Activated T-helper 1 cell treated with anti-CD3 and anti-CD28 coated beads, Interleukin-12 subunit alpha, Interleukin-12 subunit beta, Interleukin-2, Interleukin-4 antibody, amounts not matched to agents 30 ng/mL and 10 ng/mL and 1 ng/mL, durations not matched to agents 14 hours and 24 hours and 36 hours (primary cell): ENCODE results near the gene CTDSP1. TPM values are rescaled to one million over a fixed set of nuclear protein-coding genes. Genes with fewer than 3 reads are reported as not detected.

ENCODE experiments used
- DNase-seq: peaks from one replicate; pipeline ENCODE4 v3.0.0; 2021; ENCODE audit warnings: low spot score
- H3K27ac Mint-ChIP-seq: one replicate; pipeline ENCODE4 v1.8.0; 2021; ENCODE audit warnings: mild to moderate bottlenecking, mixed read lengths
- H3K27me3 Mint-ChIP-seq: one replicate; pipeline ENCODE4 v1.8.0; 2022; ENCODE audit warnings: mild to moderate bottlenecking, moderate library complexity, mixed read lengths; ENCODE audit not compliant: insufficient read depth
- H3K36me3 Mint-ChIP-seq: one replicate; pipeline ENCODE4 v1.8.0; 2021; ENCODE audit warnings: low read depth, mixed read lengths
- H3K4me1 Mint-ChIP-seq: one replicate; pipeline ENCODE4 v1.8.0; 2021; ENCODE audit warnings: low read depth, mixed read lengths
- H3K4me3 Mint-ChIP-seq: one replicate; pipeline ENCODE4 v1.8.0; 2021; ENCODE audit warnings: mild to moderate bottlenecking, moderate library complexity, mixed read lengths
- H3K9me3 Mint-ChIP-seq: one replicate; pipeline ENCODE4 v1.8.0; 2021; ENCODE audit warnings: mixed read lengths
- intact Hi-C: fragments of 100-400 bp; cut with micrococcal nuclease; formaldehyde crosslinking; loops from one replicate; pipeline ENCODE4 v1.15.1; 2024
- total RNA-seq: library from RNA; stranded (reverse); gene quantifications from 2 replicates; pipeline ENCODE4 v1.2.3, GENCODE V29; 2022

The CTDSP1 gene
- total RNA-seq, 1 donor from 2014 or later = 106 TPM

- H3K4me3 Mint-ChIP-seq = peak overlapping the region; percentile 94
- H3K9me3 Mint-ChIP-seq = no peaks in the 10 kb centered on the region
- H3K27me3 Mint-ChIP-seq = peaks cover 3% of the 10 kb centered on the region
- no peaks in the 10 kb centered on the region for H3K36me3 Mint-ChIP-seq
- peak overlapping the region; percentile 98 for H3K27ac Mint-ChIP-seq
- intact Hi-C loops = loop anchor here (1.0 to 10.0 kb wide), 14 partner anchors 9 to 990 kb away; partner anchors contain the start of genes AAMP, BCS1L, CNOT9 and CNPPD1
- H3K4me1 Mint-ChIP-seq = peaks cover 40% of the 10 kb centered on the region
- DNase-seq = peak; percentile 69
Measured at GRCh38 chr2:218396688-218397462, 2.8 kb upstream of the CTDSP1 start.

GRCh38 chr2:218397463-218397819, 2.2 kb upstream of the CTDSP1 start:
- DNase-seq = no peak
- Mint-ChIP-seq H3K4me3 (peak overlapping the region; percentile 94), H3K4me1 (peaks cover 40% of the 10 kb centered on the region), H3K27ac (peak overlapping the region; percentile 98), H3K9me3 (no peaks in the 10 kb centered on the region), H3K36me3 (peaks cover 3% of the 10 kb centered on the region), H3K27me3 (peaks cover 3% of the 10 kb centered on the region)
- intact Hi-C loops = loop anchor here (2.0 to 10.0 kb wide), 7 partner anchors 75 to 990 kb away; partner anchors contain the start of genes CNPPD1, DNAJB2, DNPEP and RETREG2

GRCh38 chr2:218397820-218398436, 1.7 kb upstream of the CTDSP1 start:
- Mint-ChIP-seq H3K9me3 (no peaks in the 10 kb centered on the region), H3K36me3 (peaks cover 5% of the 10 kb centered on the region), H3K27ac (peak overlapping the region; percentile 98), H3K4me1 (peaks cover 40% of the 10 kb centered on the region), H3K27me3 (peaks cover 3% of the 10 kb centered on the region), H3K4me3 (peak overlapping the region; percentile 94)
- intact Hi-C loops = loop anchor here (2.0 to 10.0 kb wide), 9 partner anchors 75 to 989 kb away; partner anchors contain the start of genes CNPPD1, DNAJB2, DNPEP and RETREG2
- DNase-seq = peak; percentile 68

- peak; percentile 56 for DNase-seq
- H3K27ac Mint-ChIP-seq = peak overlapping the region; percentile 98
- H3K4me1 Mint-ChIP-seq = peaks cover 40% of the 10 kb centered on the region
- H3K4me3 Mint-ChIP-seq = peak overlapping the region; percentile 94
- H3K36me3 Mint-ChIP-seq = peaks cover 8% of the 10 kb centered on the region
- no peaks in the 10 kb centered on the region for H3K27me3 Mint-ChIP-seq
- intact Hi-C loops = loop anchor here (2.0 to 10.0 kb wide), 7 partner anchors 180 to 989 kb away; partner anchors contain the start of genes CNPPD1, DNPEP, RETREG2 and TTLL4
- H3K9me3 Mint-ChIP-seq = no peaks in the 10 kb centered on the region
Measured at GRCh38 chr2:218398437-218399390, 954 bp upstream of the CTDSP1 start.

GRCh38 chr2:218400167-218400929, 680 bp downstream of the CTDSP1 start:
- peaks cover 13% of the 10 kb centered on the region for H3K36me3 Mint-ChIP-seq
- H3K9me3 Mint-ChIP-seq = no peaks in the 10 kb centered on the region
- H3K27ac Mint-ChIP-seq = peak overlapping the region; percentile 87
- H3K4me3 Mint-ChIP-seq = peak overlapping the region; percentile 93
- intact Hi-C loops = no loop called here
- peaks cover 27% of the 10 kb centered on the region for H3K4me1 Mint-ChIP-seq
- DNase-seq = peak; percentile 24
- no peaks in the 10 kb centered on the region for H3K27me3 Mint-ChIP-seq

DNA sequence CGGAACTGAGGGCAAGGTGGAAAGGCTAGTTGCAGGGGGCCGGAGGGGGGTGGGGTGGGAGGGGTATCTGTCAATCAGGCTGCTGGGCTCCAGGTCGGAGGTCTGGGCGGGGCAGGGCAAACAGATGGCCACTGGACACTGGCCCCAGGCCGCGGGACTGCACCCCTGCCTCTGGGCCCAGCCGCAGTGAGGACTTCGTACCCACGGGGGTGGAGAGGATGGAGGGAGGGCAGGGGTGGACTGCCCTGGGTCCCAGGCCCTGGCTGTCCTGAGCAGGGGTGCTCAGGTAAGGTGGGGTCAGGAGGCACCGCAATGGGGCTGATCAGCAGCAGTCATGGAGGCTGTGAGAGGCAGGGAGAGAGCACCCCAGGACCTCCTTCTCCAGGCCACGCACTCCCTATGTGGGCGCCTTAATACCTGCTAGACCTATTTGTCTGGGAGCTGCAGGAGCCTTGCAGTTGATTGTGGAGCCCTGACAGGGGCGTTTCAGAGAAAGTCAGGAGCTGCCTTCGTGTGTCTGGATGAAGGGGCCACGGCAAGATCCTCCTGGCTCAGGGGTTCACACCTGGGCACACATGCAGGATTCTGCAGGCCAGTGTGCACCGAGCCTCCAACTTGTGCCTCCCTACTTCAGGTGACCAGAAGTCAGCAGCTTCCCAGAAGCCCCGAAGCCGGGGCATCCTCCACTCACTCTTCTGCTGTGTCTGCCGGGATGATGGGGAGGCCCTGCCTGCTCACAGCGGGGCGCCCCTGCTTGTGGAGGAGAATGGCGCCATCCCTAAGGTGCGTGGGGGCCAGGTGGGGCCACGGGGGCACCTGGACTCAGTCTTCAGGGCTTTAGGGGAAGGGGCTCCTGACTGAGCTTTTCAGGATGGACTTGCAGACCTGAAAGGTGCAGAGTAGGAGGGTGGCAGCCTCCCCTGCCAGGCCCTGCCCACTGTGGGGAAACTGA, 1.5 kb downstream of the CTDSP1 start:
- no peaks in the 10 kb centered on the region for H3K27me3 Mint-ChIP-seq
- no peak for DNase-seq
- peaks cover 28% of the 10 kb centered on the region for H3K4me1 Mint-ChIP-seq
- H3K9me3 Mint-ChIP-seq = no peaks in the 10 kb centered on the region
- peak overlapping the region; percentile 93 for H3K4me3 Mint-ChIP-seq
- peaks cover 13% of the 10 kb centered on the region for H3K36me3 Mint-ChIP-seq
- no peak overlapping the region for H3K27ac Mint-ChIP-seq
- intact Hi-C loops = no loop called here

DNA sequence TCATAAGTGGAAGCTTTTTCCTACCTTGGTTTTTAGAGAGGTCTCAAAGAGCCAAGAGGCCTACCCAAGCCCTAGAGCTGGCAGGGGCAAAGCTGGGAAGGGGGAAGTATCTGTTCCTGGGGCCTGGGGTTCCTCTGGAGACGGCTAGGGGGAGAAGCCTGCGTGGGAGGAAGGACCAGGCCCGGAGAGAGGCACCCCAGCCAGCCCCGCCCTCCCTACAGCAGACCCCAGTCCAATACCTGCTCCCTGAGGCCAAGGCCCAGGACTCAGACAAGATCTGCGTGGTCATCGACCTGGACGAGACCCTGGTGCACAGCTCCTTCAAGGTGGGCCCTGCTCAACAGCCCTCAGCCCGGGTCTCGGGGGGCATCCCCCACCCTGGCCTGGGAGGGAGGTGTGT, 2.2 kb downstream of the CTDSP1 start:
- no peaks in the 10 kb centered on the region for H3K27me3 Mint-ChIP-seq
- H3K9me3 Mint-ChIP-seq = no peaks in the 10 kb centered on the region
- peak overlapping the region; percentile 93 for H3K4me3 Mint-ChIP-seq
- intact Hi-C loops = no loop called here
- H3K27ac Mint-ChIP-seq = no peak overlapping the region
- DNase-seq = no peak
- peaks cover 25% of the 10 kb centered on the region for H3K4me1 Mint-ChIP-seq
- H3K36me3 Mint-ChIP-seq = peaks cover 13% of the 10 kb centered on the region

DNA sequence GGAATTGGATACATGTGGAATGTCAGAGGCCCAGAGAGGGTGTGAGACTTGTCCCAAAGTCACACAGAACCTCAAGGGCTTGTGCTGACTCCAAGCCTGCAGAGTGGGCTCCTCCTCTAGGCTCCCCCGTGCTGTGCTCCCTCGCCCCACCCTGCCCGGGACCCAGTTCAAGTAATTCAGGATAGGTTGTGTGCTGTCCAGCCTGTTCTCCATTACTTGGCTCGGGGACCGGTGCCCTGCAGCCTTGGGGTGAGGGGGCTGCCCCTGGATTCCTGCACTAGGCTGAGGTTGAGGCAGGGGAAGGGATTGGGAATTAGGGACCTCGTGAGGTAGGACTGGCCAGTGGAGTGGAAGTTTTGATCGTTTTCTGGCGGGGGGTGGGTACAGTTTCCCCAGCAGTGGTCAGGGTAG, 2.8 kb downstream of the CTDSP1 start:
- DNase-seq = no peak
- intact Hi-C loops = no loop called here
- Mint-ChIP-seq H3K27ac (no peak overlapping the region), H3K36me3 (peaks cover 13% of the 10 kb centered on the region), H3K4me1 (peaks cover 25% of the 10 kb centered on the region), H3K27me3 (no peaks in the 10 kb centered on the region), H3K9me3 (no peaks in the 10 kb centered on the region), H3K4me3 (peak overlapping the region; percentile 33)

DNA sequence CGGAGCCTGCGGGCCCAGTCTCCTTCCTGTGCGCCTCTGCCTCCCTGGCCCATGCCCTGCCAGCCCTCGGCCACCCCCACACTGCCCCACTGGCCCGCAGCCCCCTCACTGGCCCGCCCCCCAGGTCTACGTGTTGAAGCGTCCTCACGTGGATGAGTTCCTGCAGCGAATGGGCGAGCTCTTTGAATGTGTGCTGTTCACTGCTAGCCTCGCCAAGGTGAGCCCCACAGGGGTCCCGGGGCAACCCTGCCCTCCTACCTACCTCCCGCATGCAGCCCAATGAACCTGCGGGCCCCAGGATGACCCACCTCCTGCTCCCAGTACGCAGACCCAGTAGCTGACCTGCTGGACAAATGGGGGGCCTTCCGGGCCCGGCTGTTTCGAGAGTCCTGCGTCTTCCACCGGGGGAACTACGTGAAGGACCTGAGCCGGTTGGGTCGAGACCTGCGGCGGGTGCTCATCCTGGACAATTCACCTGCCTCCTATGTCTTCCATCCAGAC, 3.3 kb downstream of the CTDSP1 start:
- intact Hi-C loops = no loop called here
- no peak overlapping the region for H3K4me3 Mint-ChIP-seq

GRCh38 chr2:218403810-218404209, 4.1 kb downstream of the CTDSP1 start:
- no peak for DNase-seq
- H3K9me3 Mint-ChIP-seq = no peaks in the 10 kb centered on the region
- intact Hi-C loops = no loop called here
- H3K4me3 Mint-ChIP-seq = peak overlapping the region; percentile 40
- H3K27me3 Mint-ChIP-seq = no peaks in the 10 kb centered on the region
- no peak overlapping the region for H3K27ac Mint-ChIP-seq
- H3K36me3 Mint-ChIP-seq = peaks cover 13% of the 10 kb centered on the region
- peaks cover 29% of the 10 kb centered on the region for H3K4me1 Mint-ChIP-seq

More for the DNA sequence above, 3.3 kb downstream of the CTDSP1 start:
- peaks cover 13% of the 10 kb centered on the region for H3K36me3 Mint-ChIP-seq
- DNase-seq = no peak
- H3K27me3 Mint-ChIP-seq = no peaks in the 10 kb centered on the region
- no peaks in the 10 kb centered on the region for H3K9me3 Mint-ChIP-seq
- no peak overlapping the region for H3K27ac Mint-ChIP-seq
- H3K4me1 Mint-ChIP-seq = peaks cover 24% of the 10 kb centered on the region
